Activated CD8-positive, alpha-beta T cell treated with anti-CD3 and anti-CD28 coated beads for 36 hours (primary cell): Measurements from ENCODE around the gene TARS2. TPM values are rescaled to one million over a fixed set of nuclear protein-coding genes. Genes with fewer than 3 reads are reported as not detected.

Experiments used
- ATAC-seq: fragments of 200-7000 bp; cut with Tn5 transposase; one replicate; pipeline ENCODE4 v1.10.0; 2021; ENCODE audit warnings: mild to moderate bottlenecking, moderate library complexity
- CTCF ChIA-PET: fragments of 350-600 bp; sonication (Branson Sonifier 250); formaldehyde crosslinking; loops from one replicate; lab custom pipeline; 2021; ENCODE audit warnings: antibody characterized with exemption; lab: Charles Lee
- POLR2A ChIA-PET: fragments of 350-600 bp; sonication (Branson Sonifier 250); formaldehyde crosslinking; loops from one replicate; lab custom pipeline; 2021; ENCODE audit warnings: antibody characterized with exemption; lab: Charles Lee
- DNase-seq: peaks from one replicate; pipeline ENCODE4 v3.0.0-alpha.2; 2020
- H3K27ac Mint-ChIP-seq: one replicate; pipeline ENCODE4 v1.8.0; 2021; ENCODE audit warnings: mild to moderate bottlenecking, mixed read lengths
- H3K27me3 Mint-ChIP-seq: one replicate; pipeline ENCODE4 v1.8.0; 2021; ENCODE audit warnings: mixed read lengths
- H3K36me3 Mint-ChIP-seq: one replicate; pipeline ENCODE4 v1.8.0; 2021; ENCODE audit warnings: low read depth, mixed read lengths
- H3K4me1 Mint-ChIP-seq: one replicate; pipeline ENCODE4 v1.8.0; 2021; ENCODE audit warnings: low read depth, mixed read lengths
- H3K4me3 Mint-ChIP-seq: one replicate; pipeline ENCODE4 v1.8.0; 2021; ENCODE audit warnings: mild to moderate bottlenecking, moderate library complexity, mixed read lengths
- H3K9me3 Mint-ChIP-seq: one replicate; pipeline ENCODE4 v1.8.0; 2021; ENCODE audit warnings: mixed read lengths
- CTCF ChIP-seq: fragments of 200-600 bp; IDR thresholded peaks from one replicate; pipeline ENCODE4 v1.8.0; 2022; ENCODE audit warnings: antibody characterized with exemption, mild to moderate bottlenecking
- intact Hi-C: fragments of 100-400 bp; cut with micrococcal nuclease; formaldehyde crosslinking; loops from one replicate; pipeline ENCODE4 v1.10.0; 2022
- total RNA-seq, 2 experiments: library from RNA; stranded (reverse); gene quantifications; one replicate each; pipeline ENCODE4 v1.2.3, GENCODE V29; 2021

The TARS2 gene
- total RNA-seq, 2 experiments from 2014 or later = 43.3 to 44.5 TPM

- POLR2A ChIA-PET = interaction anchor here (0.7 kb wide), 1 partner anchor 20 kb away, joined by 3 read pairs; no protein-coding TSS in a partner anchor
- intact Hi-C loops = loop anchor here (10.0 kb wide), 1 partner anchor 52 kb away; no protein-coding TSS in a partner anchor
- Mint-ChIP-seq H3K4me3 (peak overlapping the region; percentile 92), H3K36me3 (no peaks in the 10 kb centered on the region), H3K9me3 (no peaks in the 10 kb centered on the region), H3K27ac (no peak overlapping the region), H3K4me1 (peaks cover 12% of the 10 kb centered on the region), H3K27me3 (no peaks in the 10 kb centered on the region)
- DNase-seq = peak; percentile 14
- TF ChIP-seq CTCF = peak; percentile 30
- CTCF ChIA-PET = interaction anchor here (0.8 to 5.5 kb wide), 12 partner anchors 15 to 261 kb away, joined by 3 to 30 read pairs (median 4); no protein-coding TSS in a partner anchor
- ATAC-seq = no peak
Measured at GRCh38 chr1:150516616-150517015, 29.4 kb downstream of the TARS2 start.

DNA sequence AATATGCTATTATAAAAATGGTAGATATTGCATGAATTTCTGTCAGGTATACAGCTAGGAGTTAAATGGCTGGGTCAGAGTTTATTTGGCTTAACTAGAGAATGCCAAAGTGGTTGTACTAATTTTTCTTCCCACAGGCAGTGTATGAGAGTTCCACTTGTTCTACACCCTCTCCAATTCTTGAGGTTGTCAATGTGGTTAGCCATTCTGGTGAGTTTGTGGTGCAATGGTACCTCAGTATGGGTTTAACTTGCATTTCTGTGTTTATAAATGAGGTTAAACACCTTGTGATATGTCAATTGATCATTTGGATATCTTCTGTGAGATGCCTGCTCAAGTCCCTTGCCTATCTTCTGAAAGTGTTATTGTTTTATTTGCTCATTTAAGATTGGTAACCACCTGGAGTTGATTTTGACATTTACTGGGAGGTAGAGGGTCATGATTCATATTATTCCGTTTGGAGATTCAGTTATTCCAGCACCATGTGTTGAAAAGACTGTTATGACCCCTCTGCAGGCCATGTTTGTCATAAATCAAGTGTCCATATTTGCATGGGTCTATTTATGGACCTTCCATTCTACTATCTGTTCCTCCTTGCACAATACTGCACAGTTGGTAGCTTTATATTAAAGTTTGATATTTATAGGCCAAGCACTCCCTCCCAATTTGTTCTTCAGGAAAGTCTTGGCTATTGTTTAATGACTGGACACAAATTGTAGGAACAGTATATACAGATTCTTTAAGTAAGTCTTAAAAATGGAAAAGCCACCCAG, 34.2 kb downstream of the TARS2 start:
- H3K27me3 Mint-ChIP-seq = no peaks in the 10 kb centered on the region
- H3K27ac Mint-ChIP-seq = no peak overlapping the region
- intact Hi-C loops = no loop called here
- CTCF ChIA-PET = interaction anchor here (4.8 kb wide), 1 partner anchor 11 kb away, joined by 22 read pairs; no protein-coding TSS in a partner anchor
- POLR2A ChIA-PET = no interaction called here
- no peaks in the 10 kb centered on the region for H3K36me3 Mint-ChIP-seq
- no peak for TF ChIP-seq CTCF
- ATAC-seq (no peak), DNase-seq (no peak)
- H3K4me1 Mint-ChIP-seq = peaks cover 5% of the 10 kb centered on the region
- H3K4me3 Mint-ChIP-seq = no peak overlapping the region
- no peaks in the 10 kb centered on the region for H3K9me3 Mint-ChIP-seq

GRCh38 chr1:150525348-150525747, 38.1 kb downstream of the TARS2 start:
- H3K27me3 Mint-ChIP-seq = no peaks in the 10 kb centered on the region
- H3K9me3 Mint-ChIP-seq = no peaks in the 10 kb centered on the region
- no peak overlapping the region for H3K27ac Mint-ChIP-seq
- intact Hi-C loops = no loop called here
- POLR2A ChIA-PET = interaction anchor here (0.5 kb wide), 1 partner anchor 63 kb away, joined by 3 read pairs; no protein-coding TSS in a partner anchor
- no peak for TF ChIP-seq CTCF
- no peak for ATAC-seq
- H3K4me3 Mint-ChIP-seq = no peak overlapping the region
- H3K36me3 Mint-ChIP-seq = no peaks in the 10 kb centered on the region
- no peak for DNase-seq
- no peaks in the 10 kb centered on the region for H3K4me1 Mint-ChIP-seq
- CTCF ChIA-PET = no interaction called here

GRCh38 chr1:150528196-150528595, 41.0 kb downstream of the TARS2 start:
- no peaks in the 10 kb centered on the region for H3K9me3 Mint-ChIP-seq
- H3K4me3 Mint-ChIP-seq = no peak overlapping the region
- POLR2A ChIA-PET = interaction anchor here (1.8 kb wide), 1 partner anchor 27 kb away, joined by 4 read pairs; no protein-coding TSS in a partner anchor
- DNase-seq (no peak), ATAC-seq (no peak)
- intact Hi-C loops = no loop called here
- CTCF ChIA-PET = interaction anchor here (1.0 kb wide), 1 partner anchor 185 kb away, joined by 3 read pairs; no protein-coding TSS in a partner anchor
- H3K36me3 Mint-ChIP-seq = no peaks in the 10 kb centered on the region
- H3K27me3 Mint-ChIP-seq = no peaks in the 10 kb centered on the region
- H3K4me1 Mint-ChIP-seq = no peaks in the 10 kb centered on the region
- no peak for TF ChIP-seq CTCF
- H3K27ac Mint-ChIP-seq = no peak overlapping the region

- ChIA-PET POLR2A (interaction anchor here (1.8 kb wide), 1 partner anchor 27 kb away, joined by 4 read pairs; no protein-coding TSS in a partner anchor), CTCF (interaction anchor here (1.0 kb wide), 1 partner anchor 185 kb away, joined by 3 read pairs; no protein-coding TSS in a partner anchor)
- Mint-ChIP-seq H3K9me3 (no peaks in the 10 kb centered on the region), H3K27ac (no peak overlapping the region), H3K4me1 (no peaks in the 10 kb centered on the region), H3K4me3 (no peak overlapping the region), H3K27me3 (no peaks in the 10 kb centered on the region), H3K36me3 (no peaks in the 10 kb centered on the region)
- intact Hi-C loops = no loop called here
- DNase-seq = no peak
- TF ChIP-seq CTCF = no peak
- ATAC-seq = no peak
Measured at GRCh38 chr1:150529017-150529416, 41.8 kb downstream of the TARS2 start.
